Measurements from ENCODE around the gene LILRA1.

GRCh38 chr19:54650108-54650655, 56.8 kb downstream of the LILRA1 start:
- TF ChIP-seq POLR2AphosphoS5 (IDR thresholded peaks at IDR 0.05) (no peak), CTCF (IDR thresholded peaks at IDR 0.05) (no peak), EP300 (IDR thresholded peaks at IDR 0.05) (no peak), POLR2A (IDR thresholded peaks at IDR 0.05; ENCODE audit: low read depth) (no peak)

Data from esophagus muscularis mucosa (tissue), 4 donors.